Measurements from ENCODE around the gene LRP3.
"Not testable (repeated sequence)": the region's sequence is repeated elsewhere in the genome, so short reads cannot be mapped to it uniquely, and the experiment has no call there.

GRCh38 chr19:33191092-33191491, 3.0 kb upstream of the LRP3 start:
- TF ChIP-seq SUZ12 (IDR thresholded peaks at IDR 0.05); BHLHE40 (IDR thresholded peaks at IDR 0.05; ENCODE audit: borderline replicate concordance); ZNF384 (IDR thresholded peaks at IDR 0.05); FOXA1 (IDR thresholded peaks at IDR 0.05); L3MBTL2 (conservative IDR thresholded peaks at IDR 0.05); SP1 (IDR thresholded peaks at IDR 0.05); FOXM1 (IDR thresholded peaks at IDR 0.05; ENCODE audit: borderline replicate concordance); ARNT (IDR thresholded peaks at IDR 0.05); ELF4 (IDR thresholded peaks at IDR 0.05); PKNOX1 (IDR thresholded peaks at IDR 0.05): not testable (repeated sequence)

Measured in HEK293T (cell line).